Naive thymus-derived CD4-positive, alpha-beta T cell (primary cell): ENCODE data around the gene FAF1. TPM values are rescaled to one million over a fixed set of nuclear protein-coding genes. Genes with fewer than 3 reads are reported as not detected.
"Not testable (repeated sequence)": the region's sequence is repeated elsewhere in the genome, so short reads cannot be mapped to it uniquely, and the experiment has no call there.

Source experiments
- ATAC-seq: fragments of 150-1000 bp; cut with Tn5 transposase; 2 replicates; pipeline ENCODE4 v1.10.0; 2021; ENCODE audit warnings: mild to moderate bottlenecking, moderate library complexity
- CTCF ChIA-PET: fragments of 350-600 bp; sonication (Branson Sonifier 250); formaldehyde crosslinking; loops from one replicate; lab custom pipeline; 2021; ENCODE audit warnings: antibody characterized with exemption; lab: Charles Lee
- POLR2A ChIA-PET: fragments of 350-600 bp; sonication (Branson Sonifier 250); formaldehyde crosslinking; loops from one replicate; lab custom pipeline; 2021; ENCODE audit warnings: antibody characterized with exemption, inconsistent platforms; lab: Charles Lee
- DNase-seq, 9 donors: peaks; one replicate each; pipeline versions ENCODE4 v3.0.0 to v3.0.0-alpha.2; 2020 to 2022; ENCODE audit warnings: mixed read lengths in 1 of 9
- H3K27ac ChIP-seq: one replicate; pipeline ENCODE4 v1.7.0; 2013; ENCODE audit warnings: mild to moderate bottlenecking, low read depth, low read length, moderate library complexity
- H3K27me3 ChIP-seq, 2 donors: one replicate each; pipeline ENCODE4 v1.7.0; 2013; ENCODE audit warnings: low read length in 2 of 2, mild to moderate bottlenecking in 2 of 2, moderate library complexity in 2 of 2; ENCODE audit not compliant: control insufficient read depth in 2 of 2, insufficient read depth in 2 of 2
- H3K36me3 ChIP-seq, 3 experiments: 1 replicate in 2 of 3; 2 replicates in 1 of 3; pipeline ENCODE4 v1.7.0; 2013; ENCODE audit warnings: low read length in 3 of 3, mild to moderate bottlenecking in 3 of 3, moderate library complexity in 1 of 3; ENCODE audit not compliant: insufficient read depth in 3 of 3, control insufficient read depth in 2 of 3
- H3K4me1 ChIP-seq, 2 donors: one replicate each; pipeline ENCODE4 v1.7.0; 2013; ENCODE audit warnings: low read length in 2 of 2, mild to moderate bottlenecking in 2 of 2, moderate library complexity in 1 of 2; ENCODE audit not compliant: control insufficient read depth in 2 of 2, insufficient read depth in 2 of 2
- H3K4me3 ChIP-seq: 2 replicates; pipeline ENCODE4 v1.7.0; 2013; ENCODE audit warnings: mild to moderate bottlenecking, low read length
- H3K9me3 ChIP-seq, 3 experiments: 1 replicate in 2 of 3; 2 replicates in 1 of 3; pipeline ENCODE4 v1.7.0; 2013; ENCODE audit warnings: low read length in 3 of 3; ENCODE audit not compliant: control insufficient read depth in 2 of 3
- H3K27ac Mint-ChIP-seq, 9 donors: one replicate each; pipeline ENCODE4 v1.8.0; 2020 to 2022; ENCODE audit warnings: mixed read lengths in 9 of 9, mild to moderate bottlenecking in 8 of 9, moderate library complexity in 5 of 9, inconsistent platforms in 2 of 9
- H3K27me3 Mint-ChIP-seq, 5 donors: one replicate each; pipeline ENCODE4 v1.8.0; 2021 to 2022; ENCODE audit warnings: mixed read lengths in 5 of 5, mild to moderate bottlenecking in 1 of 5
- H3K36me3 Mint-ChIP-seq, 5 donors: one replicate each; pipeline ENCODE4 v1.8.0; 2020 to 2022; ENCODE audit warnings: mixed read lengths in 5 of 5, mild to moderate bottlenecking in 3 of 5, inconsistent platforms in 1 of 5
- H3K4me1 Mint-ChIP-seq, 7 donors: one replicate each; pipeline ENCODE4 v1.8.0; 2020 to 2022; ENCODE audit warnings: mixed read lengths in 7 of 7, mild to moderate bottlenecking in 3 of 7, inconsistent platforms in 1 of 7
- H3K4me3 Mint-ChIP-seq, 10 donors: one replicate each; pipeline ENCODE4 v1.8.0; 2020 to 2022; ENCODE audit warnings: mild to moderate bottlenecking in 10 of 10, mixed read lengths in 10 of 10, moderate library complexity in 6 of 10, inconsistent platforms in 2 of 10
- H3K9me3 Mint-ChIP-seq, 11 donors: one replicate each; pipeline ENCODE4 v1.8.0; 2020 to 2022; ENCODE audit warnings: mixed read lengths in 11 of 11, mild to moderate bottlenecking in 4 of 11, inconsistent platforms in 1 of 11, moderate library complexity in 1 of 11
- intact Hi-C, 2 donors: fragments of 100-400 bp; cut with micrococcal nuclease; formaldehyde crosslinking; loops; one replicate each; pipeline ENCODE4 v1.15.1; 2023
- polyA plus RNA-seq, 2 donors: library from polyadenylated mRNA; unstranded; fragments of 300-500 nt; fragmentation: Illumina TruSeq; gene quantifications; one replicate each; pipeline ENCODE4 v1.2.3, GENCODE V29; 2021
- total RNA-seq, 6 experiments: library from RNA in 5 of 6; stranded (reverse) in 5 of 6; gene quantifications; 1 replicate in 5 of 6; 2 replicates in 1 of 6; pipeline ENCODE4 v1.2.3 and lab custom pipeline; 2021 to 2026

FAF1 gene
- total and polyA plus RNA-seq, 7 experiments from 2014 or later, result 36.9 to 66.6 (median 48.5) TPM

DNA sequence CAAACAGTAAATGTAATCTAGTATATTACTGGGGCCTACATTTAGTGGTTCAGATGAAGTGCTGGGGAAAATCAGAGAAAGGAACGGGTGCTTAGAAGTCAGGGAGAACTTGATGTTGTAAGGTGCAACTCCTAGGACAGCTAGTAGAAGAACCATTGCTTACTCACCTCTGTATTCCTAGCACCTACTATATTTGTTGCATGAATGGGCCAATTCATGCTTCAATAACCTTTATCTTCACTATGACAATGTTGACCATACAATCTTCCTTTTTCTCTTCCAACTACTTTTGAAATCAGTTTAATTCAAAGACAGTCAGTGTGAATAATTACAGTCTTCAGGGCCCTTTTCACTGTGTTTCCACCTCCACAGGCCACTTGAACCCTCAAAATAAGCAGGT lies 411.8 kb downstream of the FAF1 start:
- H3K27me3 ChIP-seq, result no peaks in the 10 kb centered on the region

DNA sequence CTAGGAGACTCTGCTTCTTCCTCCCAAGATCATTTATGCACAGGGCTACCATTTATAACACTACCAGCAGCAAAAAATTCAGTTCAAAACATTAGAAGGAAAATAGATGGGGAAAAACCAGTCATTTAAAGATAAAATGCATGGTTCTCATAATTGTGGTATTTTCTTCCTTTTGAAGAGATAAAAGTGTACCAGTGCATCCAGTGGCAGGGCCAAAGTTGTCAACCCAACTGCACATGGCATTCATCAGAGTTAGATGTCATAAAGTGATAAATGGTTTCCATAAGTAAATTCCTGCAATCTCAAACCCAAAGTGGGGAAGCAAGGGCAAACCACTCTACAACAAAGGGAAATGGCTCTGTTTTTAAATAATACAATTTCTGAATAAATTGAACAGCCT lies 417.7 kb downstream of the FAF1 start:
- CTCF ChIA-PET, result no interaction called here
- H3K36me3 Mint-ChIP-seq, result peaks cover 0 to 37% (median 21%) of the 10 kb centered on the region in 5 donors
- POLR2A ChIA-PET, result no interaction called here

More for the DNA sequence above, 411.8 kb downstream of the FAF1 start:
- CTCF ChIA-PET, result no interaction called here
- ATAC-seq (no peak), DNase-seq (no peak)
- POLR2A ChIA-PET, result no interaction called here
- Histone ChIP-seq H3K9me3 (no peaks in the 10 kb centered on the region), H3K36me3 (no peaks in the 10 kb centered on the region), H3K4me3 (no peak overlapping the region), H3K4me1 (no peaks in the 10 kb centered on the region), H3K27ac (no peak overlapping the region)
- intact Hi-C loops, result no loop called here
- H3K27me3 Mint-ChIP-seq, result no peaks in the 10 kb centered on the region
- no peak overlapping the region for H3K27ac Mint-ChIP-seq
- no peaks in the 10 kb centered on the region for H3K9me3 Mint-ChIP-seq
- peaks cover 0 to 32% (median 25%) of the 10 kb centered on the region in 5 donors for H3K36me3 Mint-ChIP-seq
- H3K4me1 Mint-ChIP-seq, result peaks cover 0 to 5% (median 3%) of the 10 kb centered on the region in 7 donors
- no peak overlapping the region for H3K4me3 Mint-ChIP-seq

DNA sequence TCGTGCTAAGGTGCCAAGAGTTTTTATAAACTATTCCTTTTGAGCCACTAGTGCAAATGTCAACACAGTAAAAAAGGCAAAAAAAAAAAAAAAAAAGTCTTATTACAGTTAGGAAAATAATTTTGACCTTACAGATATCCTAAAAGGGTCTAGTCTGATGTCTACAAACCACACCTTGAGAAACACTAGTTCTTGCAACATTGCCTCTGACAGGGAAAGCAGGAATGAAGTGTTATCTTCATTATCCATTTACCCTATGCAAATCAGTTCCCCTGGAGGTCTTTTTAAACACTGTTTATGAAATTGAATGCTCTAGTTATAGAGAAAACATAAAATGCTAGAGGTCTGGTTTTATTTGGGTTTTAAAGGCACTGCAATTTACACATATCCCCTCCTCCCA lies 421.6 kb downstream of the FAF1 start:
- Mint-ChIP-seq H3K4me1 (no peaks in the 10 kb centered on the region), H3K9me3 (no peaks in the 10 kb centered on the region), H3K27me3 (no peaks in the 10 kb centered on the region), H3K27ac (no peak overlapping the region), H3K36me3 (peaks cover 0 to 52% (median 38%) of the 10 kb centered on the region in 5 donors), H3K4me3 (no peak overlapping the region)
- ATAC-seq (no peak), DNase-seq (no peak)
- ChIA-PET CTCF (no interaction called here), POLR2A (no interaction called here)
- Histone ChIP-seq H3K4me3 (no peak overlapping the region), H3K9me3 (no peaks in the 10 kb centered on the region), H3K27ac (no peak overlapping the region), H3K36me3 (no peaks in the 10 kb centered on the region), H3K4me1 (no peaks in the 10 kb centered on the region), H3K27me3 (no peaks in the 10 kb centered on the region)
- intact Hi-C loops, result no loop called here

More for the DNA sequence above, 417.7 kb downstream of the FAF1 start:
- no peaks in the 10 kb centered on the region for H3K9me3 Mint-ChIP-seq
- no peak overlapping the region for H3K4me3 Mint-ChIP-seq
- H3K4me1 Mint-ChIP-seq, result peaks cover 0 to 5% (median 3%) of the 10 kb centered on the region in 7 donors
- no peak overlapping the region for H3K27ac ChIP-seq
- H3K9me3 ChIP-seq, result no peaks in the 10 kb centered on the region
- ATAC-seq (no peak), DNase-seq (no peak)
- no peaks in the 10 kb centered on the region for H3K4me1 ChIP-seq
- intact Hi-C loops, result no loop called here
- H3K27me3 Mint-ChIP-seq, result no peaks in the 10 kb centered on the region
- no peak overlapping the region for H3K4me3 ChIP-seq
- no peaks in the 10 kb centered on the region for H3K36me3 ChIP-seq
- H3K27me3 ChIP-seq, result no peaks in the 10 kb centered on the region
- H3K27ac Mint-ChIP-seq, result no peak overlapping the region

DNA sequence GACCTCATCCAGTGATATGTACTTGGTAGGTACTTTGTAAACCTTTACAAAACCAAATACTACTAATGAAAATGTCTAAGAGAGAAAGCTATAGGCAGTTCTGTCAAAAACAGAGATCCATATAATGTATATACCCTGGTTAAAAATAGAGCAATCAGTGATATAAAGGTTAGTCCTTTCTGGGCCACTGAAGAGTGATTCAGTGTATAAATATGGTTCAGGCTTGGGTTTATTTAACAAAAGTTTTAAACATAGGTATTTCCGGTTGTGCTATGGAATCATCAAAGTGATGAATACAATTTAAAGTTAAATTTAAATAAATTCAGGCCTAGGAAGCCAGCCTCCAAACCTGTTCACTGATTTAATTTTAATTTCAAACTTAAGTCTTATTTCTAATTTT lies 428.5 kb downstream of the FAF1 start:
- no peak for ATAC-seq
- Histone ChIP-seq H3K4me3 (no peak overlapping the region), H3K4me1 (no peaks in the 10 kb centered on the region), H3K27me3 (no peaks in the 10 kb centered on the region), H3K36me3 (peaks cover 0 to 7% (median 0%) of the 10 kb centered on the region in 3 experiments), H3K9me3 (no peaks in the 10 kb centered on the region), H3K27ac (no peak overlapping the region)
- intact Hi-C loops, result no loop called here
- ChIA-PET CTCF (no interaction called here), POLR2A (no interaction called here)
- Mint-ChIP-seq H3K27me3 (no peaks in the 10 kb centered on the region), H3K9me3 (peaks cover 0 to 6% (median 0%) of the 10 kb centered on the region in 11 donors), H3K36me3 (peaks cover 4 to 74% (median 68%) of the 10 kb centered on the region in 5 donors), H3K4me1 (peaks cover 0 to 6% (median 0%) of the 10 kb centered on the region in 7 donors), H3K27ac (no peak overlapping the region), H3K4me3 (no peak overlapping the region)
- no peak for DNase-seq

DNA sequence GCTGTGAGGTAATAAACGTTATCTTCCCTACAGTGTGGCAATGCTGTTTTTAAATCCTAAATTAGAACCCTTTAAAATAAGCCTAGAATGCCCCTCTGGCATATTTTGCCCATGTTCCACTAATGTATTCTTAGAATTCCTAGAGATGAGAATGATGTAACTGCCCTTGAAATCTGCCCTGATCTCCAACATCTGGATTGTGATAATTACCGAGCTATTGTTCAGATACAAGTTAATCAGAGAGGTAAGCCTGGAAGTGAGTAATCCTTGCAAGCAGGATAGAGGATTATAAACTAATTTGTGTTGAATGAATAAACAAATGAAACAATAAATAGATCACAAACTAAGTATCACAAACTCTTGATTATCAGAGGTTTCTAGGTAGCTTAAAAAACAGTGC lies 429.0 kb downstream of the FAF1 start:
- Mint-ChIP-seq H3K27ac (no peak overlapping the region), H3K4me1 (peaks cover 0 to 6% (median 0%) of the 10 kb centered on the region in 7 donors), H3K27me3 (no peaks in the 10 kb centered on the region), H3K4me3 (no peak overlapping the region), H3K36me3 (peaks cover 4 to 70% (median 62%) of the 10 kb centered on the region in 5 donors), H3K9me3 (peaks cover 0 to 6% (median 0%) of the 10 kb centered on the region in 11 donors)
- no peaks in the 10 kb centered on the region for H3K9me3 ChIP-seq
- ATAC-seq (no peak), DNase-seq (no peak)
- no peak overlapping the region for H3K27ac ChIP-seq
- H3K4me1 ChIP-seq, result no peaks in the 10 kb centered on the region
- POLR2A ChIA-PET, result no interaction called here
- H3K36me3 ChIP-seq, result peaks cover 0 to 7% (median 0%) of the 10 kb centered on the region in 3 experiments
- H3K4me3 ChIP-seq, result no peak overlapping the region
- CTCF ChIA-PET, result no interaction called here
- no peaks in the 10 kb centered on the region for H3K27me3 ChIP-seq
- intact Hi-C loops, result no loop called here

DNA sequence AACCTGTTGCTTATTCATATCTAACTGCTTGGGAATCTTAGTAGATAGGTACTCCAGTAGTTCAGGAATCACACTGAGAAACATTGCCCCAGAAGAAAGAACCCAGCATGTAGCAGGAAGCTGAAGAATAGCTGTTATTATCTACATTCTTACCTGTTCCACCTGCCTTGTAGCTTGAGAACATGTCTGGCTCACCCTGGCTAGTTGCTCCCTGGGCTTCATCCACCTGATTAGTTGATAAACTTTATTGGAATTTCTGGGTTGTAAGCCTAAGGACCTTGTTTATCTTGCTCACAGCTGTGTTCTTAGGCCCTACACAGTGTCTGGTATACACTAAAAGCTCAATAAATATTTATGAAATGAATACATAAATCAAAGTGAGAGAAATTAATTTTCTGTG lies 430.6 kb downstream of the FAF1 start:
- ATAC-seq, result no peak
- POLR2A ChIA-PET, result no interaction called here
- H3K4me1 ChIP-seq, result no peaks in the 10 kb centered on the region
- Mint-ChIP-seq H3K4me3 (no peak overlapping the region), H3K27me3 (no peaks in the 10 kb centered on the region), H3K9me3 (peaks cover 0 to 19% (median 5%) of the 10 kb centered on the region in 11 donors), H3K27ac (no peak overlapping the region), H3K36me3 (peaks cover 13 to 73% (median 64%) of the 10 kb centered on the region in 5 donors), H3K4me1 (peaks cover 0 to 6% (median 0%) of the 10 kb centered on the region in 7 donors)
- H3K36me3 ChIP-seq, result peaks cover 0 to 7% (median 0%) of the 10 kb centered on the region in 3 experiments
- H3K27me3 ChIP-seq, result no peaks in the 10 kb centered on the region
- intact Hi-C loops, result no loop called here
- no peak overlapping the region for H3K27ac ChIP-seq
- no peaks in the 10 kb centered on the region for H3K9me3 ChIP-seq
- no peak for DNase-seq
- no peak overlapping the region for H3K4me3 ChIP-seq
- CTCF ChIA-PET, result no interaction called here

DNA sequence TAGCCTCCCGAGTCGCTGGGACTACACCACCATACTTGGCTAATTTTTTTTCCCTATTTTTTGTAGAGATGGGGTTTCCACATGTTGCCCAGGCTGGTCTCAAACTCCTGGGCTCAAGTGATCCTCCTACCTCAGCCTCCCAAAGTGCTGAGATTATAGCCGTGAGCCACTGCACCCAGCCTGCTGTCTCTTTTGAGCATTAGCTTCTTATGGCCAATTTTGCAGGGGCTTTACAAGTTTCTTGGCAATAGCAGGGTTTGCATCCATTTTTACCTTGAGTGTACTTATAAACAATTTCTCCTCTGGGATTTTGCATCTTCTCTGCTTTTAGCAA lies 432.1 kb downstream of the FAF1 start:
- POLR2A ChIA-PET, result interaction anchor here (0.6 kb wide), 1 partner anchor 101 kb away, joined by 11 read pairs; no protein-coding TSS in a partner anchor
- peaks cover 20 to 74% (median 66%) of the 10 kb centered on the region in 5 donors for H3K36me3 Mint-ChIP-seq
- H3K4me1 Mint-ChIP-seq, CTCF ChIA-PET, H3K9me3 ChIP-seq, H3K4me1 ChIP-seq, DNase-seq, H3K27ac Mint-ChIP-seq, H3K27me3 ChIP-seq, H3K4me3 Mint-ChIP-seq, H3K36me3 ChIP-seq, H3K27me3 Mint-ChIP-seq, H3K4me3 ChIP-seq, H3K27ac ChIP-seq, intact Hi-C loops, ATAC-seq: not testable (repeated sequence)
- H3K9me3 Mint-ChIP-seq, result peaks cover 3 to 29% (median 10%) of the 10 kb centered on the region in 11 donors
